Vein endothelial cell (primary cell): ENCODE data around the gene ZNF587B. TPM values are rescaled to one million over a fixed set of nuclear protein-coding genes. Genes with fewer than 3 reads are reported as not detected.

Experiments used
- total RNA-seq: library from RNA; depleted of rRNA; stranded (reverse); fragments of >200 nt; gene quantifications from 2 replicates; pipeline ENCODE4 v1.2.3, GENCODE V29; 2012

ZNF587B gene
- total RNA-seq, result 22.5 and 25.3 TPM in 2 replicates

DNA sequence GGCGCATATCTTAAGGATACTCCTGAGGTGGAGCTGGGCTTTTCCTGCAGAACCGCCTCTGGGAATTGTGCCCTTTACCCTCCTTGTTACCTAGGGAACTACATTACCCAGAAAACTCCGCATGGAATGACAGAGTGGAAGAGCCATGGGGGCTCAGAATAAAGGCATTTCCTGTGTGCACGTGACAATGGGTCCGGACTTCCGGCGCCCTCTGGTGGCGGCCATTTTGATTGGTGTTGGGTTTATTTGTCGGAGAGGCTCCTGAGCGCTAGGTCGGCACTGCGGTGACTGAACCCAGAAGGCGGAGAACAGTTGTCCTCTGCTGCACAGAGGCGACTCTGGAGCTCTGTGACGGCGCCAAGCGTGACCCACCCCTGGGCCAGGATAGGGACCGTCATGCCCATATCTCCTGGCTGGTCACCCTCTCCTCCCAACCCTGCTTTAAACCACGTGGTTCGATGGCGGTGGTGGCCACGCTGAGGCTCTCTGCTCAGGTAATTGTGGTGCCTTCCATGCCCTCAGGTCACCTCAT lies at the start of gene ZNF587B:
Gene ZNF587B (plus strand): TSS at position 229 of the 532 bp plus-strand sequence. CDS start 230 bp downstream, at position 459.

DNA sequence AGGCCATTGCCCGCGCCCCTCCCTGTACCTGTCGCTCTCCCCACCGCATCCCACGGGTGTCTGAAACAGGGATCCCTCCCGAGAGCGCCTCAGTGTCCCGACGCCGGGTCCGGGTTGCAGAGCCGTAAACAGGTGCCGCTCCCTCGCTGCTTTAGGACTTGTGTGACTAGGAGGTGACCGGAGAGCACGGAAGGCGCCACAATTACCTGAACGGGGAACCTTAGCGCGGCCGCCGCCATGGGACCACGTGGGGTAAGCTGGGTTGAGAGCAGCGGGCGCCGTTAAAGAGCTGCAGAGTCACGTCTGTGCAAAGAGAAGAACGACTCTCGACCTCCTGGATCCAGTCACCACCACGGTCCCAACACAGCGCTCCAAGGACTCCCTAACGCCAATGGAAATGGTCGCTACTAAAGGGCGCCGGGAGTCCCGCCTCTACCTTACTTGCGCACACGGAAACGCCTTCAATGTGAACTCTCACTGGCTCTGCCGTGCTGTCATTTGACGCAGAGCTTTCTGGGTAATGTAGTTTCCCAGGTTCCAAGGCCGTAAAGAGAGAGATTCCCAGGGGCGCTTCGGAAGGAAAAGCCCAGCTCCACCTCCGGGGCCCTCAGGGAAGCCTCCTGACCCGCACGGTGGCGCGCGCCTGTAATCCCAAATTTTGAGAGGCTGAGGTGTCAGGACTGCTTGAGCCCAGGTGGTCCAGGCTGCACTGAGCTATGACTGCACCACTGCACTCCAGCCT lies 15.4 kb upstream of the ZNF587B start, which contains the start of gene ZNF552:
Gene ZNF552 (minus strand): TSS at position 409 of the 742 bp plus-strand sequence. CDS start 170 bp downstream, at position 239.

DNA sequence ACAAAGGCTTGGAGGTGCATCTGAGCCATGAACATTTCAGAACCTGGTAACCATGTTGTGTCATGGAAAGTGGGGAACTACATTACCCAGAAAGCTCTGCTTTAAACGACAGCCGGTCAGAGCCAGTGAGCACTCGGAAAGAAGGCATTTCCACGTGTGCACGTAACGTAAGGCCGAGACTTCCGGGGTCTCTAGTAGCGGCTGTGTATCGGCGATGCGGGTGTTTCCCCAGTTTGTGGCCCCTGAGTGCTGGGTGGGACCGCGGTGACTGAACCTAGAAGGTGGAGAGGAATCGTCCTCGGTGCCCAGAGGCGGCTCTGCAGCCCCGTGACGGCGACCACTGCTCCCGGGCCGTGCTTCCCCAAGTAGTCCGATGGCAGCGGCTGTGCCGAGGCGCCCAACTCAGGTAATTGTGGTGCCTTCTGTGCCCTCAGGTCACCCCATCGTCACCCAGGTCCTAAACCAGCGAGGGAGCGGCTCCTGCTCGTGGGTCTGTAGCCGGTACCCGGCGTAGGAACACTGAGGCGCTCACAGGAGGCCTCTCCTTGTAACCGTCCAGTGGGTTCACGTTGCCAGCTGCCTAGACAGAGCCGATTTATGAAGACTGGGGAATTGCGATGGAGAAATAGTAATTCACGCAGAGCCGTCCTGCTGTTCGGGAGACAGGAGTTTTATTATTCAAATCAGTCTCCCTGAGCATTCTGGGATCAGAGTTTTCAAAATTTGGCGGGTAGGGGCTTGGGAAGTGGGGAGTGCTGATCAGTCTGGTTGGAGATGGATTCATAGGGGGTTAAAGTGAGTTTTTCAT lies 19.8 kb downstream of the ZNF587B start, which contains the start of gene ZNF587:
Gene ZNF587 (plus strand): TSS at position 194 of the 808 bp plus-strand sequence. CDS start 180 bp downstream, at position 374.

GRCh38 chr19:57888560-57889231 lies 58.6 kb downstream of the ZNF587B start, which contains the start of gene ZNF814:
ZNF814 (minus strand) TSS chr19:57889037; CDS start chr19:57888802, 235 bp downstream.

Other genes starting within 250 kb of the ZNF587B start
- gene ZIK1, start 246.2 kb upstream of the ZNF587B start, total RNA-seq, result 4.6 and 5.7 TPM in 2 replicates
- 3.6 and 6.9 TPM in 2 replicates for gene ZNF530, start 230.4 kb upstream of the ZNF587B start, total RNA-seq
- 19.3 and 21.5 TPM in 2 replicates for gene ZNF134, start 216.1 kb upstream of the ZNF587B start, total RNA-seq
- gene ZNF211, start 197.1 kb upstream of the ZNF587B start, total RNA-seq, result 7.5 and 9.3 TPM in 2 replicates
- gene ZSCAN4, start 161.4 kb upstream of the ZNF587B start, total RNA-seq, result under 0.01 and 0.10 TPM in 2 replicates
- gene ZNF551, start 148.3 kb upstream of the ZNF587B start, total RNA-seq, result 13.4 and 14.4 TPM in 2 replicates
- gene ZNF154, start 121.1 kb upstream of the ZNF587B start, total RNA-seq, result 0.33 and 3.7 TPM in 2 replicates
- gene ZNF671, start 102.7 kb upstream of the ZNF587B start, total RNA-seq, result 4.6 and 8.3 TPM in 2 replicates
- 14.9 and 15.7 TPM in 2 replicates for gene ZNF776, start 83.5 kb upstream of the ZNF587B start, total RNA-seq
- 15.0 and 17.6 TPM in 2 replicates for gene ZNF586, start 60.6 kb upstream of the ZNF587B start, total RNA-seq
- gene ZNF552, start 15.4 kb upstream of the ZNF587B start, total RNA-seq, result 5.6 and 8.9 TPM in 2 replicates
- gene ZNF587, start 19.6 kb downstream of the ZNF587B start, total RNA-seq, result 30.1 and 46.1 TPM in 2 replicates
- gene ZNF814, start 58.7 kb downstream of the ZNF587B start, total RNA-seq, result 4.2 and 11.1 TPM in 2 replicates
- gene ZNF417, start 86.3 kb downstream of the ZNF587B start, total RNA-seq, result 8.8 and 12.4 TPM in 2 replicates
- 2.9 and 3.6 TPM in 2 replicates for gene ZNF418, start 105.1 kb downstream of the ZNF587B start, total RNA-seq
- 5.9 and 6.3 TPM in 2 replicates for gene ZNF256, start 117.4 kb downstream of the ZNF587B start, total RNA-seq
- gene C19orf18, start 144.2 kb downstream of the ZNF587B start, total RNA-seq, result 0.57 TPM in 1 of 2 replicates, not detected in the other
- gene ZNF606, start 172.5 kb downstream of the ZNF587B start, total RNA-seq, result 16.7 and 21.3 TPM in 2 replicates
- not detected in 2 replicates for gene ZSCAN1, start 203.7 kb downstream of the ZNF587B start, total RNA-seq
- gene ZNF135, start 229.0 kb downstream of the ZNF587B start, total RNA-seq, result 0.98 and 2.1 TPM in 2 replicates